SHP77 treated with DMSO at 0.1 percent for 48 hours (cell line): ENCODE measurements around the gene MYO5B.

Source experiments
- DNase-seq: peaks from one replicate; lab custom pipeline; 2025; lab: John Stamatoyannopoulos, UW

The MYO5B gene

DNA sequence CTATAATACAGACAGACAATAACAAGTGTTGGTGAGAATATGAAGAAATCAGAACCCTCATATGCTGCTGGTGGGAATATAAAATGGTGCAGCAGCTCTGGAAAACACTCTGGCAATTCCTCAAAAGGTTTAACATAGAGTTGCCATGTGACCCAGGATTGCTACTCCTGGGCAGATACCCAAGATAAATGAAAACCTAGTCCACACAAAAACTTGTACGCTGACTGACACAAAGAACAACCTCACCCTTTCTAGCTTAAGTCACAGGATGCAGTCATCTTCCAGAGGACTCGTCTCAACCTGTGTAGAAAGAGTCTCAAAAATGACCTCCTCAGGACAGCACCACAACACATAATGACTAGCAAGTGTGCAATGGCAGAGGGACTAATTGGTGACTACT is 310.0 kb downstream of the MYO5B start:
- no peak for DNase-seq

DNA sequence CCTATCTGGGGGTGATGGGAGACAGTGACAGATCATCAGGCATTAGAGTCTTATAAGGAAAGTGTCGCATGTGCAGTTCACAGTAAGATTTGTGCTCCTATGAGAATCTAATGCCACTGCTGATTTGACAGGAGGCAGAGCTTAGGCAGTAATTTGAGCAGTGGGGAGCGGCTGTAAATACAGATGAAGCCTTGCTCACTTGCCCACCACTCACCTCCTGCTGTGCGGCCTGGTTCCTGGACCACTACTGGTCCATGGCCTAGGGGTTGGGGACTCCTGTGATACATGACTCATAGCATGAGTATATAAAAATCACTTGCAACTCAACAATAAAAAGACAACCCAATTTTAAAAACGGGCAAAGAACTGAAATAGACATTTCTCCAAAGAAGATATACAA is 310.5 kb downstream of the MYO5B start:
- DNase-seq: no peak

DNA sequence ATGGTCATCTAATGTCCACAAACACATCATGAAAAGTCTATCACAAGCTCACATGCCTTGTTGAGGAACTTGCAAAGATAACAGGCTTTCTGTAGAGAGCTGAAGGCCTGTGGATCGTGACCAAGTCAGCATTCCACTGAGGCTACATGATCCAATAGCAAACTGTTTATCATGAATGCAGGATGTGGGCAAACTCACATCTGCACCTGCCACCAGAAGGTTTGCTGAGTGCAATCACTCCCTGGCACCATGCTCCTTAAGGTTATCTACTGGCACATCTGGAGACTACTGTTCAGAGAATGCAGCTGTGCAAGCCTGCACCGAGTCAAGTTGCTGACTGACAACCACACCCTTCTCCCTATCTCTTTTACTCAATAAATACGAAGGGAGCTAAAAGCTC is 314.3 kb downstream of the MYO5B start:
- no peak for DNase-seq

DNA sequence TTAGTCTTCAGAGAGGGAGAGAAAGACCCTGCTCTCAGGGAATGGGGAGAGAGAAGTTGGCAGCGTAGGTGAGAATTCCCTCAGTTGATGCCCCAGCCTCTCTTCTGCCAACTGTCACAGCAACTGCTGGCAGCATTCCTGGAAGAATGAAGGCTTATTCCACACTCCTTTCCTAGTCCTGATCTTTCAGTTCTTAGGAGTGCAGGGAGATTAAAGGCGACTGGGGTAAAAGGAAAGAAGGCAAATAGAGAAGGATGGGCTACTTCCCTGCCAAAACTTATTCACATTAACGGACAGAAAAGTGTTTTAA is 315.7 kb downstream of the MYO5B start:
- no peak for DNase-seq

DNA sequence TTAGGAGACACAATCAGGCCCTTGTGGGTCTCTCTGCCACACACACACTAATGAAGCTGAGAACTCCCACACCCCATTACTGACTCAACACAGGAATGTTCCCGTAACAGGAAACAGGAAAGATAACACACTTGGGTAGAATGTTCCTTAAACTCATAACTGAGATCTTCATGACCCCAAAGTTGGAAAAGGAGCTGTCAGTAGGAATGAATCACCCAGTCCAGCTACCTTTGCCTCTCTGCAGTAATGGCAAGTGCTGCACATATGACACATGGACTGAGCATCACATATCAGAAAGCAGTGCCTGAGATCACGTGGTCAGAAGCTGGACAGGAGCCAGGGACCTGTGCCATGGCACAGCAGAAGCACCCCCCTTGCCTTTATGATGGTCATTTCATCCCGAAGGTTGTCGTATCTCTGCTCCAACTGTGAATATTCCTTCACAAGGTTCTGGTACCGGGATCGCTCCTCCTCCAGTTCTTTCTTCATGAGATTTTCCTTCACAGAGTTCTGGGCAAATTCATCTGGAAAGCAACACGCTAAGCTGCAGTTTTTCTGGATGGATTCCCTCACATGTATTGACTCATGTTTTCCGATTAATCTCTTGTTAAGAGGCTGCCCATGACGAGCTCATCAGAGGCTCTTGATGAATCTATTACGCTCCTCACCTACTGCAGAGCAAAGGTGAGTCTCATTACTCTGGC is 316.2 kb downstream of the MYO5B start:
- DNase-seq: no peak

DNA sequence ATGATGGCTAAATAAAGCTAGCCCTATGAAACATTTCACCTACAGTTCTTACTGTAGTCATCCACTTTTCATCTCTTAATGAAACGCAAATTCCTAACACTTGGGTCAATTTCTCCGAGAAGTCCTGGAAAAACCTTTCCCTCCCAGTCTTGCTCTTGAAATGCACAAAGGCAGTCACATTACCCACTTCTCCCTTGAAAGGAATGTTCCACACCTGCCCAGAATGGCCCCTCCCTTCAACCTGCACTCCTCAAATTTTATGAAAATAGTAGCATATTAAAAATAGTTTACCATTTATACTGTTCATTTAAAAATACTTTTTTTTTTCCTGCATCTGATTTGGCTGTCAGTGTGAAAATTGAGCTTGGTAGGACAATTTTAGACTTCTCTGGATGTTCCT is 316.9 kb downstream of the MYO5B start:
- no peak for DNase-seq

DNA sequence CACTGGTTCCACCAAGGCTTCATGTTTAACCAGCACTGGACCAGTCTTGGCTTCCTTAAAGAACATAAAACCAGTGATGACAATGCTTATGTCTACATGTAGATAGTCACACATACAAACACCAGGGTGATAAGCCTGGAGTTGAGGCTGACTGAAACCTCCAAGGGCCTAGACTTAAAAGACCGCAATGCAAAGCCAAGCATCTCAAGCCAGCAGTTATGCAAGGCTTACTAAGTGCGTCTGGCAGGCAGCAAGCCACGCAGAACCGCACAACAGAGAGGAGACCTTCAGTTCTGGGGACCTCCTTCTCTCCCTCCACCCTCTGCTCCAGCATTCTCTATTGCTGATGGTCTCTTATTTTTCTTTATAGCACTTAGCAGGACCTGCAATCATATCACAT is 318.4 kb downstream of the MYO5B start:
- DNase-seq: no peak

DNA sequence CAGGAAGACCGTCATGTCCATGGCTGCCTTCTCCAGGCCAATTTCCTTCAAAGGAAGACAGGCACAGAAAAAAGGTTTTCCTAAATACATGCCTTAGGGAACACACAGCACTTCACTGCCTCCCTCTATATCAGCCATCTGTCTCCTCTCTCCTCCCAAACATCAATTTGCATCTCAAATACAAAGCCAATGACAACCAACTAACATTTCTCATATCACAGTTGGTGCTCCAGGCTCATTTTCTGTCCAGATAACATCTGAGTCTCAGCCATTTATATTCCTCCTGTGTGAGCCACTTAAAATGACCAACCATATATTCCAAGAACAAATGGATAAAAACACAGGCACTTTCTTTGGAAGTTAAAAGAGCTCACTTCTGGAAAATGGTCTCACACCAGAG is 319.2 kb downstream of the MYO5B start:
- DNase-seq: no peak

DNA sequence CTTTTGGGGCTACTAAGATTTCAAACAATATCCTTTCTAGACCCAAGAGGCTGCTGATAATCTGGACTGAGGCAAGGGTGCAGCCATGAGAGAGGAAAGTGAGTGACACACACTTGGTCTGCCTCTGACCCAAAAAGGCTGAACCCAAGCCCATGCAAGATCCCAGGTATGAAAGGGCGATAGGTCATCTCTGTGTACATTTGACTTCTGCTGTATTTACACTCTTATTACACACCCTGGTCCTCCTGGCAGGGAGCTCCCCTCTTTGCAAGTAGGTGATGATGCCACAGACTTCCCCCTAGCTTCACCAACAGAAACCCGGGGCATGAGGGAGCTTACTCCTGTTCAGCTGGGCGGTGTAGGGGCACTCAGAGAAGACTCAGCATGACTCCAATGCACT is 319.8 kb downstream of the MYO5B start:
- no peak for DNase-seq

DNA sequence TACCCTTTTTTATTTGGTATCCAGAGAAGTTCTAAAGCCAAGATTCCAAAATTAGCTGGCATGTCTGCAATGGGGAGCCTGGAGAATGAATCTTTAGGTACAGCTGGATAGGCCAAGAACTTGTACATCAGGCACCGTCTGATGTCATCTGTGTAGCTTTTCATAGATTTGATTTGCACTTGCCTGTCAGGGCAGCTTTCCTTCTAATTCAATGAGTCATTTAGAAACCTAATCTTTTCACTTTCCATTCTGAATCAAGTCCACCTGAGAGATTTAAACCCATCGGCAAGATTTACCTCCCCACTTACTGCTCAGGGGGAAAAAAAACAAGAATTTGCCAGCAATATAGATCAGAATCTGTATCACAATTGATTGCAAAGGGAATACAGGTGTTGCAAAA is 320.7 kb downstream of the MYO5B start:
- no peak for DNase-seq

DNA sequence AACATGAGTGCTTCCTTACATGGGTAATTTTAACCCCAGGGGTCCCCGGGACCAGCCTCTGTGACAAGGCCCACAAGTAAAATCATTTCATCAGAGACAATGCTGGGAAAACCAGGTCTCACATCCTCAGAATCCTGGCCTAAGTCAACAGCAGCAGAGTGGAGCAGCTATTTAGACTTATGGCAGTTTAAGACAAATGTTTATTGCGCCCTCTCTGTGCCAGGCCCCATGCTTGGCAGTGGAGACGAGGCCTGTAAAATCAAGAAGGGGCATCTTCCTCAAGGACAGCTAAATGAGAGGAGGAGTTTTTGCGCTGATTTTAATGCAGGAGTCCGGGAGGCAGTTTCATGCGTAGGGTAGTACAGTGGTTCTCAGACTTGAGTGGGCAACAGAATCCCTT is 325.6 kb downstream of the MYO5B start:
- no peak for DNase-seq

DNA sequence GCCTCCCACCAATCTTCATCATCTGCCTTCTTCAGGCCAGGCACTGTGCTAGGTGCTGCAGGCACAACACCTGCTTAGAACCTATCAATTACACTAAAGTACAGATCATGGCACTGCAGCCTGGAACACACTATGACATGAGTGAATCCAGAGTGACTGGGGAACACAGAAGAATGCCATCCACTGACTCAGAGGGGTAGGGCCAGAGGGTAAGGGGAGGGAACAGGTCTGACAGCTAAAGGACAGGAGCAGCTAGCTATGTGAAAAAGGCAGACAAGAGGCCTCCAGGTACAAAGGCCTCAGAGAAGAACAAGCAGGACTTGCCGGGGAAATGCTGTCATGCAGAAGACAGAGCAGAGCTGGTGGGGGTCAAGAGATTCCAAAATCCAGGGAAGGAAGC is 328.3 kb downstream of the MYO5B start:
- no peak for DNase-seq

DNA sequence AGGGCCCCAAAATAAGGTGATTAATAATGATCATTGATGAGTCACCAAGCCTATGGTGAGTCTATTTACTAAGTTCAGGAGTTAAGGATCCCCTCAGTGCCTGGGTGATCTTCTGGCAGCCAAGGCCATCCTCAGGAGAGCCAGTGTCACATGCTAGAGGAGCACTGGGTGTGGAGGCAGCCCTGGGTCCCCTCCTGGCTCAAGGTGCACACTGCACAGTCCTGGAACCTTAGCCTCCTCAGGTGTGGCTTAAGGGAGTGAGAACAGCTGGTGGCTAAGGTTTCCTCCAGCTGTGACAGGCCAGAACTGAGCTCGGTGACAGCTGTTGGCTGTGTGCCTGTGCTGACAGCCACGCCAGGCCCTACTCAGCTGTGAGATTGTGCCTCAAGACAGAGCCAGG is 329.5 kb downstream of the MYO5B start:
- no peak for DNase-seq

DNA sequence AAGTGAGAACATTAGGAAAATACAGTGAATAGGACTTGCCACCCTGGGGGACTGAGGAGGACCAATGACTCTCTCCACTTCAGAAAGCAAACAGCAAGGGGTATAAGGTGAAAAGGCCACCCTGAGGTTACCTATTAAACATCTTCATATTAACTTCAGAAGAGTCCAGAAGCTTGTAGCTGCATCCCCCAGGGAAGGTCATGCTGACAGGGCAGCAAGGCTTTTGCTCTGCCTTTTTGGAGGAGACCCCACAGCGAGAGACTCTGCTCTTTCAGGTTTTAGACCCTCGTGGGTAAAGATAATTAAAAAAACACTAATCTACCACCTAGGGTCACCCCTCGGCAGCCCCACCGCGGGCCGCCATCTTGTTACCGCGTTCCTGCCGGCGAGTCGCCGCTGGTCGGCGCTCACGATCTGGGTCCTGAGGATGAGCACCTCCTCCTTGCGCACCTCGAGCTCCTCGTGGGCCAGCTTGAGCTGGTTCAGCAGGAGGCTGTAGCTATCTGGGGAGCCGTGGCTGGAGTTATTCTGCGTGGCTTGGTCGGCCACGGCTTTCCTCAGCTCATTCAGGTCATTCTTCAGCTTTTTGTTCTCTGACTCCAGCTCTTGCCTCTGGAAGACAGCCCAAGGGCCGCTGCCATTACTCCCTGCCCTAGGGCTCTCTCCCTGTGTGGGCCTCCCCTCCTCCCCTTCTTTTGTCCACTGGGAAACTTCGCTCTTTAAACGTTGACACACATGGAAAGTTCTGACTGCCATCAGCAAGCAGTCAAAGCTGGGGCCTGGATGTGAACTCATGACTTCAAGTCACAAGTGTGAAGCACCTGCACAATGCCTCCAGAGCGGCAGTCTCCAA is 331.0 kb downstream of the MYO5B start:
- no peak for DNase-seq

DNA sequence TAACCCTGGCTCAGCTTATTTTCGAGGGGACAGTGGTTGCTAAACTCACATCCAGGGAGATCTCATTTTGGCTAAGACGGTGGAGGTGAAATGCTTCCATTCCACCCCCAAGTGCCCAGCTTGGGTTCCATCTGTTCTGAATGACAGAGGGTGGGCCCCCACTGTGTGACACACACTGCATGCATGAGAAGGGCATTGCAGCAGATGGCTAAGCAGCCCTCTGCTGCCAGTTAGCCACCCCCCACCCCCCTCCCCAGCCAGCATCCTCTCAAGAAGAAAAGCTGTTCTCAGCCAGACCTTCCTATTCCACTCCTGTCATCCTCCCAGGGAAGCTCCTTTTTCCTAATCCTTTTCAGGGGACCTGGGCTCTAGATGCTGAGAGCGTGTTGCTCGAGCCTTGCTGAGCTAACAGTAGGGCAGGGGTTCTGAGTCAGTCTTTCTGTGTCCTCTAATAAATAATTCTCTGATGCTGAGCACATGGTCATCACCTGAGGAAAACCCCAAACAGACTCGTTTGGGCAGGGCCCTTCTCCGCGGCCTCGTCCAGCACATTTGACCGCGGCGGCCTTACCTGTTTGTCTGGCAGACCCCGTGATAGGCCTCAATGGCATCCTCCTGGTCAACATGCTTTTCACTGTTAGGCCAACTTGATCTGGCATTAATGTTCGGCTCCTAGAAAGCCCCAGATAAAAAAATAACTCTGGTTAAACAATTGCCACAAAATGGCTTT is 332.1 kb downstream of the MYO5B start:
- DNase-seq: no peak

DNA sequence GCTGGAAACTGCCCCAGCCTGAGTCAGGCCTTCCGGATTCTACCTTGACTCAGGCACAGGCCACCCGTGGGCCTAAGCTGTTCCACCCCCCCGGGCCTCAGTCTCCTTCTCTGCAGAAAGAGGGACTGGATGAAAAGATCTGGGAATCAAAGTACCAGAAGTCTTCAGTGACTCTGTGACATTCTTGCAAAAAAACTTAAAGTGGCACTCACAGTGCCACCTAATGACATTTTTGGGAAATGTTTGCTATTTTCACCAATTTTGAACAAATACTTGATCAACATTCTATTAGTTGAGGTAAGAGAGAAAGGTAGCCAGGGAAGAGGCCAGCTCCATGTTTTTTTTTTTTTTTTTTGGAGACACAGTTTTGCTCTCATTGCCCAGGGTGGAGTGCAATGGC is 333.3 kb downstream of the MYO5B start:
- no peak for DNase-seq

DNA sequence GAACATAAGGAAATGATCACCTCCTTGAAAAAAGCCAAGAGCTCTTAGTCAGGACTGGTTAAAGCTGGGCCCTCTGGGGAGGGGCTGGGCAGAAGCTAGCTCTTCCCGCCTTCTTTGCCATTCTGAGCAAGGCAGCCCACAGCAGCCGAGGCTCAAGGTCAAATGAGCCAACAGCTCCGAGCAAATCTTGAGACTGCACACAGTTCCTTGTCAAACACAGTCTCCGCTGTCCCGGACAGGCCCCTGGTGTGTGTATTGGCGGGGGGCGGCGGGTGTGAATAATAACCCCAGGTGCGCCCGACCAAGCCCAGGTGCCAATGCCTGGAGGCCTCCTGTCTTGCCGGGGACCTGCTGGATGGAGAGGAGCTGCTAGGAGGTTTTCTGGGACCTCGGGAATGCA is 335.2 kb downstream of the MYO5B start:
- DNase-seq: no peak

DNA sequence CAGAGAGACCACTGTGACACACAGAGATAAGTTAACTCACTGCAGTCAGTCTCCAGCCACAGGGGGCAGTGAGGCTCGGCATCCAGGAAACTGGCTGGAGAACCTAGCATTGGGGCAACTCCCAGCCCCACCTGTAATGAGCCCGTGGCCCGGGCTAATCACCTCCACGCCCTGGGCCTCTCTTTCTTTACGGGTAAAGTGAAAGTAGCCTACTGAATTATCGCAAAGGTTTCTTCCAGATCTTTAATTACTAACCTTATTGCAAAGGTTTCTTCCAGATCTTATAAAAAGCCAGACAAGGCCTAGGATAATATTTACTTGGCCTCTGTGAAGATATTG is 336.0 kb downstream of the MYO5B start:
- DNase-seq: no peak

DNA sequence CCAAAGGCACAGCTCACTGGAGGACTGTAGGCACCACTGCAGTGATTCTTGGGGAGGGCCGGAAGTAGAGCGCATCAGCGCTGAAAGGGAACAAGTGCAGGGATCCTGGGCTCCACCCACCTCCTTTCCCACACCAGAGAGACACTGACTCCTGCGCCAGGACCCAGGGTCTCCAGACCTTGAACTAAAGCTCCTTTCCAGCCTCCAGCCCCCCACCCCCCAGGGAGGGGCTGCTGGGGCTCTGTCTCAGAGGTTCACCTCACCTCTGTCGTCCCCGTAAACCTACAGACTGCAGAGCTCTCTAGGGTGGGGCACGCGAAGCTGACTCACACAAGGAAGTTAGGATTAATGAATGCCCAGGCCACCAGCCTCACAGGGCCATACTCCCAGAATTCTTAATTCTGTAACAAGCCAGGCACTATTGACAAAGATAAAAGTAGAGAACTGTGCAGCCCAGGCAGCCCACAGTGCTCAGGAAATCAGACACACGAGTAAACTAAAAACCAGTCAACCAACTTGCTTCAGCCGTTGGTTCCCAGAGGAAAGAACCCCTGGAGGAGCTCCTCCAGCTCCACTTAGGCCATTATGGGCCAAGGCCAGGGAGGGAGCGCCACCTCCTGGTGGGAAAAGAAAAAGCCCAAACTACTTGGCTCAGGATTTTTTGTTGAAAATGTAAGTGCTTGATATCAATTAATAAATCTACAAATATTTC is 336.5 kb downstream of the MYO5B start:
- no peak for DNase-seq

DNA sequence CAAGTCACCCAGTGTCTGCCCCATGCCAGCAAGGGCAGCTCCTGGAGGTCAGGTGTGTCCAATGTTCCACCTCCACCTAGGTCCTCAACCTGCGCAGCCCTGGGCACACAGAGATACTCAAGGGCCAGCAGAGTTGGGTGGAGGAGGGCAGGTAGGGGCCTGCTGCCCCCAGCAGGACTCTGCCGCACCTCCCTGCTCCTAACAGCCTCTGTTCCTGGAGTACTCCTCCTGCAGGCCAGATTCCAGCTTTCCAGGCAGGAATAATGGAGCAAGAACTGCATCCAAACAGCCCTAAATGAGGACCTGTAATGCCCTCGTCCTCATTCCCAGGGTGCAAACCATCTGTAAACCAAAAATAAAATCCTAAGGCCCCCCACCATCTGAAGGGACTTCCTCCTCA is 337.2 kb downstream of the MYO5B start:
- DNase-seq: no peak

DNA sequence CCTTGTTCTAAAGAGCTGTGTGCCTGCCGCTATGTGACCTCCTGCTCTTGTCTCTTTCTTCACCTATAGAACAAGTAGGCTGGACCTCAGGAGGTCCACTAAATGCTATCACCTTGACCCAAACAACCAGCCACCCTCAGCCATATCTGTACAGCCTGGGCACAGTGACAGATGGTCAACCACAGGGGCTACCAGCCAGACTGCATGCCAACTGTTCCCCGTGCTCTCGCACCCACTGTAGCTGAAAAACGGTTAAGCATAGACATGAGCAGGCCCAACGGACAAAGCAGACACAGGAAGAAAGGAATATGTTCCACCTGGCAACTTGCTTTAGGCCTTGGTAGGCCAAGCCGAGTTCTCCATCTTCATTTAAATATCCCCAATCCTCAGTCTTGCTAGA is 338.5 kb downstream of the MYO5B start:
- no peak for DNase-seq

DNA sequence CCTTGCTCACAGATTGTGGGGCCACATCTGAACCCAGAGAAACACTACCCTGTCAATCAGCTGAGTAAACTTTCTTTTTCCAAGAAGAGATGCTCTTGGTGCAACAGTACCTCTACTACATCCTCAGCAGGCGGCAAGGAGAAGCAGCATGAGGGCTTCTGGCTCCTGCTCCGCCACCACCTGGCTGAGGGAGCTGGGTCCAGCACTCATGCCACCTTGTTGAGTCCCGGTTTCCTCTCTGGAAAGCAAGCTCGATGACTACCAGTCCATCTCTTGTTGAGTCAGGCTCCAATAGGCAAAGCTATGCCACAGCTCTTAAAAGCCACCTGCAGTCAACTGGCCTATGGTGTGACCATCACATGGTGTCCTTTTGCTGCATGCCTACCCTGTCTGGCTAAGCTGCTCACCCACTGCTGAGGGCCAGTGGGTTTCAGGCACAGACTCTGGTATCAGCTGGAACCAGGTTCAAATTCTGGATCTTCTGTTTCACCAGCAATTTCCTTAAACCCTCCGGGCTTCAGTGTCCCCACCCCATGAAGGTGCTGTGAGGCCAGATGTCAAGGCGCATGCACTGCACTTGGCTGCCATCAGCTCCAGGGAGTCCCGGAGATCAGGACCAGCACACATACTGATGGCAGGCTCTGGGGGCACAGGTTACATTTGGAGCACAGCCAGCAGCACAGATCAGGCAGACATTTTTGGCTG is 339.1 kb downstream of the MYO5B start:
- DNase-seq: no peak
